Omental fat pad (tissue), 4 donors: ENCODE results near the gene FAM89B. TPM values are rescaled to one million over a fixed set of nuclear protein-coding genes. Genes with fewer than 3 reads are reported as not detected.

Source experiments
- ATAC-seq: fragments of 150-250 bp; one replicate; pipeline ENCODE4 v1.9.1; 2016; ENCODE audit warnings: mild to moderate bottlenecking, moderate library complexity; ENCODE audit not compliant: low FRiP score
- DNase-seq: peaks from one replicate; pipeline ENCODE4 v3.0.0-alpha.2; 2019; ENCODE audit warnings: low spot score
- total RNA-seq, 4 donors: library from RNA; depleted of rRNA; stranded (reverse); fragments of >200 nt; gene quantifications; one replicate each; pipeline ENCODE4 v1.1.0, GENCODE V29; 2016
- TF ChIP-seq, protein P1 (sequence below), 3 donors: fragments of 450-650 bp; IDR thresholded peaks; one replicate each; pipeline ENCODE4 v1.5.1; 2016 to 2017; ENCODE audit warnings: antibody characterized with exemption in 3 of 3, mild to moderate bottlenecking in 3 of 3, moderate library complexity in 2 of 3

Gene FAM89B
- total RNA-seq, 4 donors from 2014 or later: 29.1 to 37.4 (median 33.1) TPM

DNA sequence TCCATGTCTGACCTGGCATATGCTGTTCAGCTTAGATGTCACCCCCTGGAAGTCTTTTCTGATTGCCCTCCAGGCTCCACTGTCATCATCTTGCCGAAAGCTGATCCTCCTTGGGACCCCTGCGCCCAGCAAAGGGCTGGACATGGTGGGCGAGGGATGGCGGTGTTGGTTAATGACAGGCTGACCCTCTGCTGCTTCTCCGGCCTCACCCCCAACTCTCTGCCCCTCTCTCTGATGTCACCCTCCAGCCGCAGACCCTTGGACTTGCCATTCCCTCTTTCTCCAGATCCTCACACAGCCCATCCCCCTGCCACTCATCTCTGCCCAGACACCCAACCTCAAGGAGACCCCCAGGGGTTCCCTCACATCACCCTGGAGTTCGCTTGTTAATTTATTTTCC, 5.8 kb downstream of the FAM89B start:
- no peak for ATAC-seq
- DNase-seq: no peak
- TF ChIP-seq, protein P1, sequence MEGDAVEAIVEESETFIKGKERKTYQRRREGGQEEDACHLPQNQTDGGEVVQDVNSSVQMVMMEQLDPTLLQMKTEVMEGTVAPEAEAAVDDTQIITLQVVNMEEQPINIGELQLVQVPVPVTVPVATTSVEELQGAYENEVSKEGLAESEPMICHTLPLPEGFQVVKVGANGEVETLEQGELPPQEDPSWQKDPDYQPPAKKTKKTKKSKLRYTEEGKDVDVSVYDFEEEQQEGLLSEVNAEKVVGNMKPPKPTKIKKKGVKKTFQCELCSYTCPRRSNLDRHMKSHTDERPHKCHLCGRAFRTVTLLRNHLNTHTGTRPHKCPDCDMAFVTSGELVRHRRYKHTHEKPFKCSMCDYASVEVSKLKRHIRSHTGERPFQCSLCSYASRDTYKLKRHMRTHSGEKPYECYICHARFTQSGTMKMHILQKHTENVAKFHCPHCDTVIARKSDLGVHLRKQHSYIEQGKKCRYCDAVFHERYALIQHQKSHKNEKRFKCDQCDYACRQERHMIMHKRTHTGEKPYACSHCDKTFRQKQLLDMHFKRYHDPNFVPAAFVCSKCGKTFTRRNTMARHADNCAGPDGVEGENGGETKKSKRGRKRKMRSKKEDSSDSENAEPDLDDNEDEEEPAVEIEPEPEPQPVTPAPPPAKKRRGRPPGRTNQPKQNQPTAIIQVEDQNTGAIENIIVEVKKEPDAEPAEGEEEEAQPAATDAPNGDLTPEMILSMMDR (IDR thresholded peaks at IDR 0.05): no peak

DNA sequence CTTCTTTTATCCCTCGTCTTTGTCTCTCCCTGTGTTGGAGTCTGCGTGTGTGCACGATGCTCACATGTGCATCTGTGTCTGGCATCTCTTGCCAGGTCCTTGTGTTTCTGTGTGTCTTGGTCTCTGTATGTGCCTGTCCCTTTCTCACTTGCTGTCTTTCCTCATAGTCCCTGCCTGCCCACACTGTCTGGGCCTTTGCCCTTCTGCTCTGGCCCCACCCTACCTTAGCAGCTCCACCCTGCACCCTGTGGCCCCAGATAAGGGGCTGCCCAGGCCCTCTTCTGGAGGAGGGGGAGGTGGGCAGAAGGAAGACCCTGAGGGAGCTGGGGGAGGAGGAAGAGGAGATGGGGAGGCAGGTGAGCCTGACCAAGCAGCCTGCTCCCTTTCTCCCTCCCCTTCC, 6.3 kb downstream of the FAM89B start:
- ATAC-seq (no peak), DNase-seq (no peak)
- TF ChIP-seq, protein P1 (IDR thresholded peaks at IDR 0.05): no peak

DNA sequence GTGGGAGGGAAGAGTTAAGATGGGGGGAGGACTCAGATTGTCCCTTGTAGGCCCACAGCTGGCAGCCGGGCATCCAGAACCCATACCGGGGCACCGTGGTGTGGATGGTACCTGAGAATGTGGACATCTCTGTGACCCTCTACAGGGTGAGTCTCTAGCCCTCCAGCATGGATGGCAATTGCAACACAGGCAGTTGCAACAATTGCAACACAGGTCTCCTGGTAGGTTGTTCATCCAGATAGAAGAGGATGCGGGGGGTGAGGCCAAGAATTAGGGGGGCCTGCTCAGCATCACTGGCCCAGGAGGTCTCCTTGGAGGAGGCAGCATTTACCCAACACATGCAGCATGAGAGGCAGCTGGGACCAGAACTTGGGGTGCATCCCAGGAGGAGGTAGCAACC, 7.0 kb downstream of the FAM89B start:
- TF ChIP-seq, protein P1 (IDR thresholded peaks at IDR 0.05): no peak
- no peak for ATAC-seq

DNA sequence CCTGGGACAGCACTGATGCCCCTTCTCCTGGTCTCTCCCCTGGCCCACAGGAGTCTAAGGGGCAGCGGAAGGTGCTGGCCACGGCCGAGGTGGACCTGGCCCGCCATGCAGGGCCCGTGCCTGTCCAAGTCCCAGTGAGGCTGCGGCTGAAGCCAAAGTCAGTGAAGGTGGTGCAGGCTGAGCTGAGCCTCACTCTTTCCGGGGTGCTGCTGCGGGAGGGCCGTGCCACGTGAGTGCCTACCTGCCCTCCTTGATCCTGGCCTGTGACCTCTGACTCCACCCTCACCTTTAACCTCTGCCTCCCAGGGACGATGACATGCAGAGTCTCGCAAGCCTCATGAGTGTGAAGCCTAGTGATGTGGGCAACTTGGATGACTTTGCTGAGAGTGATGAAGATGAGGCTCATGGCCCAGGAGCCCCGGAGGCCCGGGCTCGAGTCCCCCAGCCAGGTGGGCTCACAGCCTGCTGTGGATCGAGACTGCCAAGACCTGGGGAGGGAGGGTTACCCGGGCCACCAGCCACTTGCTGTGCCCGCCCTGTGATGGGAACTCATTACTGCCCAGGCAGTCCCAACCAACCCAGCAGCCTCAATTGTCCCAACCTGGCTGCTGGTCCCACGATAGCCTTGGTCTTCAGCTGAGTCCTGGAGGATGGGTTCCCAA, 7.8 kb downstream of the FAM89B start:
- TF ChIP-seq, protein P1 (IDR thresholded peaks at IDR 0.05): no peak
- DNase-seq: no peak

More for the DNA sequence above, 7.0 kb downstream of the FAM89B start:
- no peak for DNase-seq

DNA sequence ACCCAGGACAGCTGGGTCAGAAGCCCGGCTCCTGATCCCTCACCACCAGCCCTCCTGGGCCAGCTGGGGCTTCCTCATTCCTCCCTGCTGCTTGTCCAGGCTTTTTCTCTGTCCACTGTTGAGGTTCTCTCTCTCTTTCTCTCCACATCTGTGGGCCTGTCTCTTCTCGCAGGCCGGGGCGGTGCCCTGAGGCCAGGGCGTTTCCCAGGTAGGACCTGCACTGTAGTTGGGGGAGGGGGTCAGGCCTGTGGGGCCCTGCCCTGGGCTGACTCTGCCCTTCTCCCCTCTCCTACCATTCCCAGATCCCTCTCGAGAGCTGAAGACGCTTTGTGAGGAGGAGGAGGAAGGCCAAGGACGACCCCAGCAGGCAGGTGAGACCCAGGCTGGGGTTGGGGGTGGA, 8.4 kb downstream of the FAM89B start:
- TF ChIP-seq, protein P1 (IDR thresholded peaks at IDR 0.05): no peak
- DNase-seq (no peak), ATAC-seq (no peak)

More for the DNA sequence above, 7.8 kb downstream of the FAM89B start:
- ATAC-seq: no peak

DNA sequence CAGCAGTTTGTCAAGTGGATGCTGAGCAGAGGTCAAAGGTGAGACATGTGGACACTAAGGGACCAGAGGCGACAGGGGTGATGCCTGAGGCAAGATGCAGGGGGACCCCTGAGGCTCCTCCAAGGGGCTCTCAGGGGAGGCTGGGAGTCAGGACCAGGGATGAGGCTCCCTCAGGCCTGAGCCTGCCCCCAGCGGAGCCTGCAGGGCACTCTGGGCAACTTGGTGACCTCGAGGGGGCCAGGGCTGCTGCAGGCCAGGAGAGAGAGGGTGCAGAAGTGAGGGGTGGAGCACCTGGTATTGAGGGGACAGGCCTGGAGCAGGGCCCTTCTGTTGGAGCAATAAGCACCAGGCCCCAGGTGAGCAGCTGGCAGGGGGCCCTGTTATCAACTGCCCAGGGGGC, 9.6 kb downstream of the FAM89B start:
- TF ChIP-seq, protein P1 (IDR thresholded peaks at IDR 0.05): no peak
- ATAC-seq: no peak

DNA sequence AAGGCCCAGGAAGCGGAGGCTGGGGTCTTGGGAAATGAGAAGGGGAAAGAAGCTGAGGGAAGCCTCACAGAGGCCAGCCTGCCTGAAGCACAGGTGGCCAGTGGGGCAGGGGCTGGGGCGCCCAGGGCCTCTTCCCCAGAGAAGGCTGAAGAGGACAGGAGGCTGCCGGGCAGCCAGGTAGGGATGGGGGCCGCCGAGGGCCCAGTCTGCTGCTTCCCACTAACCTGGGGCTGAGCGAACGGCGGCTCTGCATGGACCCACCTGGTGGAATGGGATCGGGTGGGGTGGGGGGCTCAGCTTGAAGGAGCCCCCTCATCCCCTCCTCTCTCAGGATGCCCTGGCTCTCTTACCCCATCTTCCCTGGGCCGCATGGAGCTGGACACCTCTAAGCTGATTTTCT, 11.3 kb downstream of the FAM89B start:
- ATAC-seq: no peak
- TF ChIP-seq, protein P1 (IDR thresholded peaks at IDR 0.05): no peak
- no peak for DNase-seq

More for the DNA sequence above, 9.6 kb downstream of the FAM89B start:
- DNase-seq: no peak
